D721Med (cell line): ENCODE data around the gene AGTR1.

Source experiments
- DNase-seq: peaks from one replicate; pipeline ENCODE4 v3.0.0; 2011; ENCODE audit warnings: low spot score; ENCODE audit not compliant: insufficient read length
- FAIRE-seq: peaks from 2 replicates; lab custom pipeline; 2011; peaks lifted over from hg19 to GRCh38; lab: Jason Lieb, UNC
- TF ChIP-seq, protein P1 (sequence below): IDR thresholded peaks from 2 replicates; pipeline ENCODE4 v1.5.1; 2012; ENCODE audit warnings: mild to moderate bottlenecking, control low read depth; ENCODE audit not compliant: insufficient read depth; ENCODE audit errors: missing control alignments

Gene AGTR1

DNA sequence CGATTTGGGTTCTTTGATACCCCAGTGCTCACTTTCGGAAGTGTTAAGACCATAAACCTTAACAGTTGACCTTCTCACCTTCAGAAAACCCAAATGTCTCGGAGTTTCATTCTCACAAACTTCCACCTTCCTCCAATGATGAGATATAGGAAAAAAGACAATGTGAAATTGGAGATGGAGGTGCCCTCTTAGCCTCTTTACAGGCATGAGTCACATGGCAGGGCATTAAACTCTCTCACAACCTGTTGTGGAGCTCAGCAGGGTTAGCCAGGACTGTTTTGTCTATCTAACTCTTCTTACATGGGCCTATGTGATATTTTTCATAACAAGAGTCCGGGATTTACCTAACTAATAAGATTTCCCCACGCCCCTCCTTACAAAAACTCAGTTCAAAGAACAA is 10.7 kb downstream of the AGTR1 start:
- TF ChIP-seq, protein P1, sequence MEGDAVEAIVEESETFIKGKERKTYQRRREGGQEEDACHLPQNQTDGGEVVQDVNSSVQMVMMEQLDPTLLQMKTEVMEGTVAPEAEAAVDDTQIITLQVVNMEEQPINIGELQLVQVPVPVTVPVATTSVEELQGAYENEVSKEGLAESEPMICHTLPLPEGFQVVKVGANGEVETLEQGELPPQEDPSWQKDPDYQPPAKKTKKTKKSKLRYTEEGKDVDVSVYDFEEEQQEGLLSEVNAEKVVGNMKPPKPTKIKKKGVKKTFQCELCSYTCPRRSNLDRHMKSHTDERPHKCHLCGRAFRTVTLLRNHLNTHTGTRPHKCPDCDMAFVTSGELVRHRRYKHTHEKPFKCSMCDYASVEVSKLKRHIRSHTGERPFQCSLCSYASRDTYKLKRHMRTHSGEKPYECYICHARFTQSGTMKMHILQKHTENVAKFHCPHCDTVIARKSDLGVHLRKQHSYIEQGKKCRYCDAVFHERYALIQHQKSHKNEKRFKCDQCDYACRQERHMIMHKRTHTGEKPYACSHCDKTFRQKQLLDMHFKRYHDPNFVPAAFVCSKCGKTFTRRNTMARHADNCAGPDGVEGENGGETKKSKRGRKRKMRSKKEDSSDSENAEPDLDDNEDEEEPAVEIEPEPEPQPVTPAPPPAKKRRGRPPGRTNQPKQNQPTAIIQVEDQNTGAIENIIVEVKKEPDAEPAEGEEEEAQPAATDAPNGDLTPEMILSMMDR, result no peak
- FAIRE-seq, result no peak
- no peak for DNase-seq

DNA sequence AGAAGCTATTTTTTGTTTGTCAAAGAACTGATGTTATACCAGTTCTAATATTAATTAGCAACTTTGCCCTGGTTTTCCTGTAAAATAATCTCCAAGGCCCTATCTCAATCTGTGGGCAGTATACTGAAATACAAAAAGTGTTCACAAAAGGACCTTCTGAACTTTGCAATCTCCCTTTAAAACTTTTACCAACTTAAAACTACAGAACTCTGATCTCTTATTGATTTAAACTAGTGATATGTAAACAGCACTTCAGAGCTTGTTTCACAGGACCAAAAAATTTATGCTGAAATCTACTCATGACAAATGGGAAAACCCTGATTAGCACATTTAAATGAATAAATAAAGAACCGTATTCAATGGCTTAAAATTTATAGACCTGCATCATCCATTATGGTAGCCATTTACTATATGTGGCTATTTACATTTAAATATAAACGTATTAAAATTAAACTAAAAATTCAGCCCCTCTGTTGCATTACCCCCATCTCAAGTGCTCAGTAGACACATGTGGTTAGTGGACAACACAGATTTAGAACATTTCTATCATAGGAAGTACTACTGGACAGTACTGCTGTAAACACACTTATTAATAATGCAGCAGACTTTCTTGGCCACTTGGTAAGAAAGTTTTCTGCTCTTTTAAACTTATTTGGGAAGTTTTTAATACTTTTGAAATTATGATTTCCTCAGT is 12.0 kb downstream of the AGTR1 start:
- no peak for FAIRE-seq
- TF ChIP-seq, protein P1, result no peak
- DNase-seq, result no peak

DNA sequence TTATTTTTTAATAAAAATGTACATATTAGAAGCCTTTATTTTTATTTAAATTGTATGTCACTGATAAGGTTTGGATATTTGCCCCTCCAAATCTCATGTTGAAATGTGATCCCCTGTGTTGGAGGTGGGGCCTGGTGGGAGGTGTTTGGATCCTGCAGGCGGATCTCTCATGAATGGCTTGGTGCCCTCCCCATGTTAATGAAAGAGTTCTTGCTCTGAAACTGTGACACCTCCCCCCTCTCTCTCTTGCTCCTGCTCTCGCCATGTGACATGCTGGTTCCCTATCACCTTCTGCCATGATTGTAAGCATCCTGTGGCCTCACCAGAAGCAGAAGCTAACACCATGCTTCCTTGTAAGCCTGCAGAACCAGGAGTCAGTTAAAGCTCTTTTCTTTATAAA is 13.0 kb downstream of the AGTR1 start:
- no peak for FAIRE-seq
- no peak for DNase-seq
- TF ChIP-seq, protein P1, result no peak

DNA sequence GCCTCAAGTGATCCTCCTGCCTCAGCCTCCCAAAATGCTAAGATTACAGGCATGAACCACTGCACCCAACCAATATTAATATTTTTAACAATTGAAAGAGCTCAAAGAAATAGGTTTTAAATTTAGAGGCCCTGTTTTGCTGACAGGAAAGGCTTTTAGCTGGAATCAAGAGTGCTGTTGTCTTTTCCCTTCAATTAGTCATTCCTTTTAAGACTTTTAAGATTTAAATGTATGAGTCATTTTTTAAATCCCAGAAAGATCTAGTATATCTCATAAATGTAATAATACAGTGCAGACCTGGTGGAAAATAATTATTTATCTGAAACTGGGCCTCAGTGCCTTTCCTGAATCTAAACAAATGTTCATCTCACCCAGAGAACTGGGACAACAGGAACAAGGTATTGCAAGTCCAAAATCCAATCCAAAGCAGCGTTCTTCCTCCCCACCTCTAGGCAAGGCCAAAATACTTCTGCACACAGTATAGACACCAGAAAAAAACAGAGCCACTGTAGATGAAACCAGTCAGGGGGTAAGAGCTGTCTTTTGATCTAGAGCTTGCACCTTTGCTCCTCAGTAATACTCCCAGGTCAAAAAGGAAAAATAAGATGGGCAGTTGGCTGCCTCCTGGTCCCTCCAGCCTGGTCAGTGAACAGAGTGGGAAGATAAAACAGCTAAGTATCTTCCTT is 14.4 kb downstream of the AGTR1 start:
- DNase-seq (no peak), FAIRE-seq (no peak)
- TF ChIP-seq, protein P1, result no peak

DNA sequence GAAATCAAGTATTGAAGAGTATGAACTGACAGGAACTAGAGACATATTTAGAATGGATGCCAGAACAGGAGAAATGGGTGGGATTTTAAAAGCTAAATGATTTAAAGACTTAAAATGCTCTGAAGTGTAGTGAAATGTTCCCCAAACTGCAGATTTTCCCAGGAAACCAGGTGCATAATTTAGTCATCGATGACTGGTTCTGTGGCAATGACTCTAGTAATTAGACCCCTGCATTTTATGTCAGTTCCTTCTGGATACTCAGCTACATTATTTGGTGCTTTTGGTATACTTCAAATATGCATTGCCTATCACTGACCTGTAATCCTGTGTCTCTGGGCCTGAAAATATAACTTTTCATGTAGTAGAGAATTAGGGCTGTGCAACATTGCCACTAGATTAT is 16.8 kb downstream of the AGTR1 start:
- TF ChIP-seq, protein P1, result no peak
- DNase-seq (no peak), FAIRE-seq (no peak)

DNA sequence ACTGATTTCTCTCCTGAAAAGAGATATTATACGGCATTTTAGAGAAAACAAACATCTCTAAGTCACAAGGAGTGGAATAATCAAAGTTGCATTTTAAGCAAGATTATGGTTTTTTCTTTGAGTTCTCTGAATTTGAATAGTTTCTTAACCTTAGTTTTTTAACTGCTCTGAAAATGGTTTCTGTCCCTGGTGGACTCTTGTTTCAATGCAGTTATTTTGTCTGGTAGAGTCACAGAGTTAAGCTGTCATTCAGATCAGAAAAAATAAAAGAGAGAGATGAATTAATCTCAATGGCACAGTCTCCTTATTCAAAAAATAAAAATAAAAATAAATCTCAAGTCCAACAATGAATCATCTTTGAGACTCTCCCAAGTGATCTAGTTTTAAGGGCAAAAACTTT is 19.0 kb downstream of the AGTR1 start:
- no peak for DNase-seq
- FAIRE-seq, result no peak
- TF ChIP-seq, protein P1, result no peak
